GM21619 (cell line): ENCODE data around the gene OR5M10.
"Not testable (repeated sequence)": the region's sequence is repeated elsewhere in the genome, so short reads cannot be mapped to it uniquely, and the experiment has no call there.

Experiments used
- ATAC-seq: cut with Tn5 transposase; IDR thresholded peaks from one replicate; pipeline ENCODE4 v1.9.1; 2021; ENCODE audit not compliant: unreplicated experiment

The OR5M10 gene

DNA sequence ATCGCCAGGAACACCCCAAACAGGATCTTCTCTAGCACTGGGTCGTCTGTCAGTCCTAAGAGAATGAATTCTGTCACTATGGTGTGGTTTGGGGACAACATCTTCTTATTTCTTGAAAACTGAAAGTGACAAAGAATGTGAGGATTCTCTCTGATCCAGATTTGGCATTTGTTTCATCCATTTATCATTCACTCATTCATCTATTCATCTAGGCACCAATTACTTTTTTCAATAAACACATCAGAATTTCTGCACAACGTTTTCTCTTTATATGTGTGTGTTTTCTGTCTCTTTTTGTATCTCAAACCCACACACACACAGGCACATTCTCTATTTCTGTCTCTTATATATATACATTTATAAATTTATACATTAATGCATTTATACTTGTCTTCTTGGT is at the start of gene OR5M10:
Gene OR5M10, minus strand, starts transcription at position 101 of the 400 bp plus-strand sequence. Its CDS starts 0 bp downstream, at position 101.
- no peak for ATAC-seq

GRCh38 chr11:56625946-56626345 is 48.4 kb upstream of the OR5M10 start:
- no peak for ATAC-seq

DNA sequence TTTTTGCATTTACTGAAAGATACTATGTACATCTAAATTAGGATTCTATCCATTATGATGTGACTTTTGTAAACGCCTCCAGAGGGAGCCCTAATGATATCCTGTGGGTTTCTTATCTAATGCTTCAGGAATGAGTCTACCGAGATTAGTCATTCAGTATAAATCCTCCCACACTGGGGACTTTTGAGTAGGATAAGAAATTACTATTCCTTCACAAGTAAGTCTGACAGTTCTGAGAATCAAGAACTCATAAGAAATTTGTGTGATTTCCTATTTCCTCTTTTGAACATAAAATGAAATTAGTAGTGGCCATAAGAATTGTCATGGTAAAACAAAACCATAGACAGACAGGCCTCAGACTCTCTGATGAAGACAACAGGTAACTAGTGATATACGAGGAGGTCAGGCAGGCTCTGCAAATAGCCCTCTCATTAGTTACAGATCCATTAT is 47.2 kb upstream of the OR5M10 start:
- peak; percentile 47 for ATAC-seq

- no peak for ATAC-seq
Observed at GRCh38 chr11:56611174-56611573, 33.7 kb upstream of the OR5M10 start.

- not testable (repeated sequence) for ATAC-seq
Observed at GRCh38 chr11:56592088-56592717, 14.7 kb upstream of the OR5M10 start.

DNA sequence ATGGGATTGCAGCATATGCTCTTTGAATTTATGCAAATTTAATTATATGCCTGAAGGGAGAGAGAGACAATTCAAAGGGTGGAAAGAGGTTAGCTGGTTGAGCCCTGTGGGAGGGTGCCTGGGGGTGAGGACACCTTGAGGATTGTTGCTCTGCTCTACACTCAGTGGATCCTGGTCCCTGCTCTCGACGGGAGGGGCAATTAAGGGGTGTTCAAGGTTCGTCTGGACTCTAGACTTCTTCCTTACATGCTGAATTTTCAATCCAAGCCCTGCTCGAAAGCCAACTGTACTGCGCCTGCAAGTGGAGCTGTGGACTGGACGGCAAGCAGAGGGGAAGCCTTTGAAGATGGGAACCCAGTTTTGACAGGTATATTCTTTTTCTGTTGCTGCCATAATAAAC is 18.9 kb downstream of the OR5M10 start:
- ATAC-seq: no peak

DNA sequence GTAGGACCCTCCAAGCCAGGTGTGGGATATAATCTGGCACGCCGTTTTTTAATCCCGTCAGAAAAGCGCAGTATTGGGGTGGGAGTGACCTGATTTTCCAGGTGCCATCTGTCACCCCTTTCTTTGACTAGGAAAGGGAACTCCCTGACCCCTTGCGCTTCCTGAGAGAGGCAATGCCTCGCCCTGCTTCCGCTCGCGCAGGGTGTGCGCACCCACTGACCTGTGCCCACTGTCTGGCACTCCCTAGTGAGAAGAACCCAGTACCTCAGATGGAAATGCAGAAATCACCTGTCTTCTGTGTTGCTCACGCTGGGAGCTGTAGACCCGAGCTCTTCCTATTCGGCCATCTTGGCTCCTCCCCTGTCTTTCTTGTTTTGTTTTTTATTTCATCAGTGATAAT is 22.8 kb downstream of the OR5M10 start:
- not testable (repeated sequence) for ATAC-seq

DNA sequence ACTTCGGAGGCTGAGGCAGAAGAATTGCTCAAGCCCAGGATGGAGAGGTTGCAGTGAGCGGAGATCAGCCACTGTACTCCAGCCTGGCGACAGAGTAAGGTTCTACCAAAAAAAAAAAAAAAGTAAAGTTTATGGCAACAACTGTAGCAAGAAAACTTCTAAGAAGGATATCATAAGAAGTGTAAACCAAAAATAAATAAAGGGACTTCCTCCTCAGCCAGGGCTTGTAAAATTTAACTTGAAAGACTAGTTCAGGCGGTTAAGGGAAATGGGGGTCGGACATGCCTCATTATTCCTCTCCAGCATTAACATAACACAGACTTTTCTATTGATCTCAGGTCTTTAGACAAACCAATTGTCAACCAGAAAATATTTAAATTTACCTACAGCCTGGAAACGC is 32.0 kb downstream of the OR5M10 start:
- ATAC-seq: no peak

GRCh38 chr11:56543739-56544138 is 33.8 kb downstream of the OR5M10 start:
- no peak for ATAC-seq

DNA sequence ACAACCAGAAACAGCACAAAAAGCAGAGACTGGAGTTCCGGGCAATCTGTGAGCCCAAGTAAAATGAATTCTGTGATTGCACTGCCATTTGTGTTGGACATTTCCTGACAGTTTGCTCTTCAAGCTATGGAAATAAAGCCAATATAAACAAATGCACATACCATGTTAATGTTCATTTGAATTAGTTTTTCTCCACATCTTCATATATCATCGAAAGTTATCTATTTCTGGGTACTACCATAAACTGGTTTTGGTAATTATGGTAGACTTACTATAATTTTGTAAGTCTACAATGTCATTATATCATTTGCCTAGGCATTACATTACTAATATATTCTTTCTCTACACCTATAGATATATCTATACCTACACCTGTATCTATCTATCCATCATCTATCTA is 34.4 kb downstream of the OR5M10 start, which contains the start of gene OR5M11:
Gene OR5M11, minus strand, starts transcription at position 101 of the 400 bp plus-strand sequence. Its CDS starts 0 bp downstream, at position 101.
- no peak for ATAC-seq

- ATAC-seq: no peak
Observed at GRCh38 chr11:56533054-56533740, 44.3 kb downstream of the OR5M10 start.

- no peak for ATAC-seq
Observed at GRCh38 chr11:56531856-56532255, 45.7 kb downstream of the OR5M10 start.
